ENCODE measurements around the gene HIPK4. TPM values are rescaled to one million over a fixed set of nuclear protein-coding genes. Genes with fewer than 3 reads are reported as not detected.

Gene HIPK4
- total and polyA plus RNA-seq, 2 of the 4 experiments (the other 2 are of a cell fraction), result 0.12 to 0.18 TPM

- Histone ChIP-seq H2BK5ac (ENCODE audit: low read depth, low read length, poor library complexity, severe bottlenecking) (no peak overlapping the region), H2AK9ac (replicated peaks; ENCODE audit: low read depth, low read length, poor library complexity) (no peak overlapping the region), H4K20me1 (ENCODE audit: insufficient read depth, low read length) (0 out of 2 replicates have a peak, but pooled peaks cover 7% of the 10 kb centered on the region), H3K36me3 (ENCODE audit: control insufficient read depth, insufficient read depth, low read length) (peaks cover 5% of the 10 kb centered on the region; the same call in 1 of the 2 replicates), H3K18ac (ENCODE audit: low read depth, low read length) (no peak overlapping the region), H3K4me1 (ENCODE audit: control insufficient read depth, insufficient read depth, low read length) (peaks cover 6% of the 10 kb centered on the region), H2AK5ac (ENCODE audit: low read depth, low read length) (0 out of 2 replicates have a peak overlapping the region, but pooled peaks have one; percentile 0), H3K9me3 (ENCODE audit: control insufficient read depth, insufficient read depth, low read length) (no peaks in the 10 kb centered on the region), H3K9me1 (ENCODE audit: insufficient read depth, low read length) (peaks cover 15% of the 10 kb centered on the region), H3K4me2 (ENCODE audit: low read depth, low read length) (peak overlapping the region; percentile 22; the same call in 1 of the 2 replicates), H4K8ac (ENCODE audit: low read depth in 2 of 2, low read length in 2 of 2) (no peak overlapping the region; a peak in 1 of 4 replicates), H4K91ac (ENCODE audit: insufficient read depth, low read depth, low read length) (no peak overlapping the region; the same call in 1 of the 2 replicates), H2BK120ac (ENCODE audit: low read depth, low read length) (no peak overlapping the region), H3K27me3 (ENCODE audit: control insufficient read depth, insufficient read depth, low read length) (no peaks in the 10 kb centered on the region), H3K23ac (ENCODE audit: low read depth, low read length) (peak overlapping the region; percentile 88), H3K14ac (replicated peaks; ENCODE audit: low read depth, low read length) (0 out of 2 replicates have a peak overlapping the region, but pooled peaks have one; percentile 52), H2BK20ac (ENCODE audit: low read depth, low read length) (no peak overlapping the region), H3K27ac (ENCODE audit: insufficient read depth, low read length) (no peak overlapping the region), H3K79me1 (ENCODE audit: low read depth in 1 of 2, low read length in 2 of 2) (peaks cover 14 to 38% of the 10 kb centered on the region in 2 experiments), H2AFZ (replicated peaks; ENCODE audit: low read length, poor library complexity) (no peak overlapping the region), H3K4me3 (ENCODE audit: insufficient read depth, low read depth, low read length) (no peak overlapping the region), H4K5ac (ENCODE audit: low read depth, low read length) (no peak overlapping the region), H2BK15ac (ENCODE audit: low read depth, low read length) (no peak overlapping the region), H3K9ac (ENCODE audit: low read depth, low read length) (no peak overlapping the region), H3K4ac (ENCODE audit: low read depth, low read length) (no peak overlapping the region), H3K56ac (ENCODE audit: extremely low read depth, insufficient read depth, low read length) (no peak overlapping the region)
- peak; percentile 33 for DNase-seq
- ATAC-seq (ENCODE audit: low read depth), result peak; percentile 65
- WGBS, 2 experiments (ENCODE audit: extremely low coverage in 2 of 2, insufficient read length in 1 of 2), result no CpG with 5 or more reads among the region's 6 CpGs
- dilution Hi-C loops (cut with HindIII; ENCODE audit: low sequenced_read_pairs, unreplicated experiment), result no loop called here
- BruUV-seq (replicated peaks), result no TSS peak
- TF ChIP-seq CHD1 (IDR thresholded peaks at IDR 0.05; ENCODE audit: low read depth, low read length) (no peak), MXI1 (IDR thresholded peaks at IDR 0.05; ENCODE audit: borderline replicate concordance, low read depth, low read length) (no peak), FOS (IDR thresholded peaks at IDR 0.05; ENCODE audit: low read depth, low read length) (no peak), POLR2A (IDR thresholded peaks at IDR 0.05; ENCODE audit: low read depth, low read length) (no peak), RCOR1 (IDR thresholded peaks at IDR 0.05; ENCODE audit: insufficient replicate concordance, low read length) (no peak), SMC3 (IDR thresholded peaks at IDR 0.05; ENCODE audit: low read depth, low read length) (no peak), MAFK (IDR thresholded peaks at IDR 0.05; ENCODE audit: low read depth, low read length) (no peak)
- TF ChIP-seq, protein P1, sequence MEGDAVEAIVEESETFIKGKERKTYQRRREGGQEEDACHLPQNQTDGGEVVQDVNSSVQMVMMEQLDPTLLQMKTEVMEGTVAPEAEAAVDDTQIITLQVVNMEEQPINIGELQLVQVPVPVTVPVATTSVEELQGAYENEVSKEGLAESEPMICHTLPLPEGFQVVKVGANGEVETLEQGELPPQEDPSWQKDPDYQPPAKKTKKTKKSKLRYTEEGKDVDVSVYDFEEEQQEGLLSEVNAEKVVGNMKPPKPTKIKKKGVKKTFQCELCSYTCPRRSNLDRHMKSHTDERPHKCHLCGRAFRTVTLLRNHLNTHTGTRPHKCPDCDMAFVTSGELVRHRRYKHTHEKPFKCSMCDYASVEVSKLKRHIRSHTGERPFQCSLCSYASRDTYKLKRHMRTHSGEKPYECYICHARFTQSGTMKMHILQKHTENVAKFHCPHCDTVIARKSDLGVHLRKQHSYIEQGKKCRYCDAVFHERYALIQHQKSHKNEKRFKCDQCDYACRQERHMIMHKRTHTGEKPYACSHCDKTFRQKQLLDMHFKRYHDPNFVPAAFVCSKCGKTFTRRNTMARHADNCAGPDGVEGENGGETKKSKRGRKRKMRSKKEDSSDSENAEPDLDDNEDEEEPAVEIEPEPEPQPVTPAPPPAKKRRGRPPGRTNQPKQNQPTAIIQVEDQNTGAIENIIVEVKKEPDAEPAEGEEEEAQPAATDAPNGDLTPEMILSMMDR (conservative IDR thresholded peaks at IDR 0.05; ENCODE audit: low read depth, low read length), result no peak
- CTCF ChIA-PET, result no interaction called here
- in situ Hi-C loops (cut with MboI; ENCODE audit: low sequenced_read_pairs), result no loop called here
- intact Hi-C loops (cut with micrococcal nuclease), result no loop called here
- POLR2A ChIA-PET (ENCODE audit: unreplicated experiment), result no interaction called here
These were observed 33.0 kb downstream of the HIPK4 start for GRCh38 chr19:40356681-40357595.

Data from IMR-90 (cell line).